SK-N-SH (cell line): ENCODE data around the gene GUCA1A. TPM values are rescaled to one million over a fixed set of nuclear protein-coding genes. Genes with fewer than 3 reads are reported as not detected.

Experiments
- CTCF ChIA-PET: fragments of 300-600, 350-600 bp; formaldehyde crosslinking; extraction: SDS; loops from one replicate; lab custom pipeline; 2021; lab: Yijun Ruan, JAX
- POLR2A ChIA-PET: fragments of 350-600 bp; sonication (Branson Sonifier 250); formaldehyde crosslinking; extraction: SDS; loops from one replicate; lab custom pipeline; 2020; ENCODE audit warnings: antibody characterized with exemption, inconsistent platforms; lab: Yijun Ruan, JAX
- DNase-seq: peaks from one replicate; pipeline ENCODE4 v3.0.0; 2012
- H2AFZ ChIP-seq: fragments of 200-600 bp; sonication (generic); 2 replicates; pipeline ENCODE4 v1.8.1; 2016; ENCODE audit warnings: antibody characterized with exemption, mild to moderate bottlenecking, low read depth
- H3F3A ChIP-seq: fragments of 200-600 bp; sonication (generic); replicated peaks from 2 replicates; pipeline ENCODE3; 2016; ENCODE audit warnings: antibody characterized with exemption, mild to moderate bottlenecking; ENCODE audit not compliant: insufficient read depth
- H3K27ac ChIP-seq, 2 experiments: fragments of 200-500 bp in 1 of 2; fragments of 200-600 bp in 1 of 2; sonication (Bioruptor generic) in 1 of 2; sonication (generic), shearing (Covaris generic) in 1 of 2; 2 replicates each; pipeline versions ENCODE4 v1.5.1 to v1.6.1; 2014 to 2016; ENCODE audit warnings: low read depth in 2 of 2, inconsistent platforms in 1 of 2, low read length in 1 of 2, mild to moderate bottlenecking in 1 of 2, mixed read lengths in 1 of 2
- H3K27me3 ChIP-seq: fragments of 200-600 bp; sonication (generic), shearing (Covaris generic); 2 replicates; pipeline ENCODE4 v1.6.1; 2016; ENCODE audit warnings: mixed run types; ENCODE audit not compliant: insufficient read depth
- H3K36me3 ChIP-seq, 2 experiments: fragments of 200-500 bp in 1 of 2; fragments of 200-600 bp in 1 of 2; sonication (Bioruptor generic) in 1 of 2; sonication (generic) in 1 of 2; replicated peaks in 1 of 2; 2 replicates each; pipeline versions ENCODE3 to v1.5.1; 2014 to 2016; ENCODE audit warnings: low read length in 1 of 2, mild to moderate bottlenecking in 1 of 2; ENCODE audit not compliant: insufficient read depth in 2 of 2, control insufficient read depth in 1 of 2
- H3K4me1 ChIP-seq, 2 experiments: fragments of 200-500 bp in 1 of 2; fragments of 200-600 bp in 1 of 2; sonication (Bioruptor generic) in 1 of 2; sonication (generic), shearing (Covaris generic) in 1 of 2; 2 replicates each; pipeline versions ENCODE4 v1.5.1 to v1.6.1; 2014 to 2016; ENCODE audit warnings: low read depth in 1 of 2, low read length in 1 of 2, mixed run types in 1 of 2; ENCODE audit not compliant: insufficient read depth in 2 of 2, control insufficient read depth in 1 of 2
- H3K4me2 ChIP-seq: fragments of 200-600 bp; sonication (generic), shearing (Covaris generic); 2 replicates; pipeline ENCODE4 v1.6.1; 2017; ENCODE audit warnings: mixed run types
- H3K4me3 ChIP-seq, 2 experiments: fragments of 200-500 bp in 1 of 2; fragments of 200-600 bp in 1 of 2; sonication (Bioruptor generic) in 1 of 2; sonication (generic), shearing (Covaris generic) in 1 of 2; 2 replicates each; pipeline versions ENCODE4 v1.5.1 to v1.8.1; 2014 to 2016; ENCODE audit warnings: low read depth in 2 of 2, inconsistent platforms in 1 of 2, low read length in 1 of 2, mild to moderate bottlenecking in 1 of 2, mixed read lengths in 1 of 2, moderate library complexity in 1 of 2
- H3K79me2 ChIP-seq: fragments of 200-600 bp; sonication (generic); 2 replicates; pipeline ENCODE4 v1.8.1; 2017; ENCODE audit warnings: mild to moderate bottlenecking; ENCODE audit not compliant: insufficient read depth
- H3K9ac ChIP-seq: fragments of 200-600 bp; sonication (generic); 2 replicates; pipeline ENCODE4 v1.6.1; 2017; ENCODE audit warnings: mixed run types
- H3K9me2 ChIP-seq: fragments of 200-600 bp; sonication (generic); 2 replicates; pipeline ENCODE4 v1.6.1; 2017; ENCODE audit warnings: mixed run types
- H3K9me3 ChIP-seq: fragments of 200-600 bp; sonication (generic); 2 replicates; pipeline ENCODE4 v1.6.1; 2017; ENCODE audit warnings: mixed run types, mild to moderate bottlenecking, moderate library complexity
- H4K20me1 ChIP-seq: fragments of 200-600 bp; sonication (generic); 2 replicates; pipeline ENCODE4 v1.6.1; 2017; ENCODE audit warnings: mild to moderate bottlenecking, mixed run types; ENCODE audit not compliant: insufficient read depth
- EP300 ChIP-seq, 2 experiments: IDR thresholded peaks; 2 replicates each; pipeline versions ENCODE4 v1.4.0 to v1.6.1; 2012; ENCODE audit warnings: borderline replicate concordance in 1 of 2, low read depth in 1 of 2, low read length in 1 of 2
- FOSL2 ChIP-seq: IDR thresholded peaks from 2 replicates; pipeline ENCODE4 v1.4.0; 2012; ENCODE audit warnings: low read depth, mild to moderate bottlenecking, moderate library complexity, borderline replicate concordance
- FOXM1 ChIP-seq: IDR thresholded peaks from 2 replicates; pipeline ENCODE4 v1.4.0; 2012; ENCODE audit warnings: low read depth, mild to moderate bottlenecking
- JUND ChIP-seq: IDR thresholded peaks from 2 replicates; pipeline ENCODE4 v1.4.0; 2012
- MAX ChIP-seq: IDR thresholded peaks from 2 replicates; pipeline ENCODE4 v1.4.0; 2012; ENCODE audit warnings: low read depth
- MEF2A ChIP-seq: IDR thresholded peaks from 2 replicates; pipeline ENCODE4 v1.4.0; 2012; ENCODE audit warnings: low read depth, borderline replicate concordance
- POLR2AphosphoS5 ChIP-seq: IDR thresholded peaks from 2 replicates; pipeline ENCODE4 v1.6.1; 2012; ENCODE audit warnings: low read depth, low read length
- RFX5 ChIP-seq: IDR thresholded peaks from 2 replicates; pipeline ENCODE4 v1.6.1; 2012; ENCODE audit warnings: mild to moderate bottlenecking, improper control_type of control experiment, low read length
- RXRA ChIP-seq: IDR thresholded peaks from 2 replicates; pipeline ENCODE4 v1.4.0; 2012; ENCODE audit warnings: low read depth, mild to moderate bottlenecking, borderline replicate concordance
- SIN3A ChIP-seq: IDR thresholded peaks from 2 replicates; pipeline ENCODE4 v1.6.1; 2012; ENCODE audit warnings: low read depth, mild to moderate bottlenecking, low read length, moderate library complexity, borderline replicate concordance
- SMC3 ChIP-seq: IDR thresholded peaks from 2 replicates; pipeline ENCODE4 v1.6.1; 2012; ENCODE audit warnings: low read depth, low read length, improper control_type of control experiment
- TCF12 ChIP-seq: IDR thresholded peaks from 2 replicates; pipeline ENCODE4 v1.4.0; 2012
- USF1 ChIP-seq: IDR thresholded peaks from 2 replicates; pipeline ENCODE4 v1.4.0; 2012; ENCODE audit warnings: low read depth, borderline replicate concordance
- WGBS: methylation state at CpG from one replicate; pipeline ENCODE4 v1.1.6; 2017; ENCODE audit warnings: low lambda C conversion rate; 5-methylcytosine and 5-hydroxymethylcytosine counted together
- polyA plus RNA-seq, 3 experiments: library from polyadenylated mRNA; depleted of rRNA; stranded (reverse); fragments of >200 nt; gene quantifications; 2 replicates each; pipeline ENCODE4 v1.2.3, GENCODE V29; 2012
- TF ChIP-seq, protein P1 (sequence below): IDR thresholded peaks from 2 replicates; pipeline ENCODE4; 2012

GUCA1A gene
- polyA plus RNA-seq, 1 of the 3 experiments (the other 2 are of a cell fraction), result 0.77 TPM

DNA sequence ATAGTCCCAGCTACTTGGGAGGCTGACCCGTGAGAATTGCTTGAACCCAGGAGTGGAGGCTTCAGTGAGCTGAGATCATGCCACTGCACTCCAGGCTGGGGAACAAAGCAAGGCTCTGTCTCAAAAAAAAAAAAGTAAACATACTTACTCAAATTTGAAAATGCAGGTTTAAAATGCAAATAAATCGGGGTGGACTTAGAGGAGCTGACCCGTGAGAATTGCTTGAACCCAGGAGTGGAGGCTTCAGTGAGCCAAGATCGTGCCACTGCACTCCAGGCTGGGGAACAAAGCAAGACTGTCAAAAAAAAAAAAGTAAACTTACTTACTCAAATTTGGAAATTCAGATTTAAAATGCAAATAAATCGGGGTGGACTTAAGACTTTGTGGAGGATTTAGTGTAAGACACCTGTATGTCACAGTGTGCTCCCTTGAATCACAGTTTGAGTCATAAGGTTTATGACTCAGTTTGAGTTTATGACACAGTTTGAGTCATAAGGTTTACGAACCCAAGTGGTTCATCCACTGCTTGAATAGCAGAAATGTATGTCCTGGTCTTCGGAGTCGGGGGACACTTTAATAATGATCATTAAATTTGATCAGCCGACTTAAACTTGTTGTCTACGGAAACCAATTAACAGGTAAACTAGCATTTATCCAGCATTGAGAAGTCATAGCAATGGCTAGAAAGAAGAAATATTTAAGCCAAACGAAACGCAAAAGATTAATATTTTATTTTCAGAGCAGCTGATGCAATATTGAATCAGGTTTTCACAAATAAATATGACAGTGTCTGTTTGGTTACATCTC, 51.3 kb downstream of the GUCA1A start:
- Histone ChIP-seq H3K4me1 (peaks cover 3 to 21% of the 10 kb centered on the region in 2 experiments), H3K27ac (peak overlapping the region in 1 of 2 experiments; percentile 85; a peak in 3 of 4 replicates), H3K27me3 (no peaks in the 10 kb centered on the region), H3K9me2 (no peaks in the 10 kb centered on the region), H3K4me3 (no peak overlapping the region), H3K9me3 (no peaks in the 10 kb centered on the region), H3K4me2 (peak overlapping the region; percentile 24), H4K20me1 (no peaks in the 10 kb centered on the region), H3K36me3 (peaks cover 3 to 7% of the 10 kb centered on the region in 2 experiments), H2AFZ (0 out of 2 replicates have a peak overlapping the region, but pooled peaks have one; percentile 7), H3F3A (peaks cover 25% of the 10 kb centered on the region), H3K9ac (peak overlapping the region; percentile 55; the same call in 1 of the 2 replicates), H3K79me2 (no peaks in the 10 kb centered on the region)
- DNase-seq, result no peak
- peak; percentile 99 for TF ChIP-seq FOSL2
- TF ChIP-seq SMC3, result no peak
- peak; percentile 80 for TF ChIP-seq TCF12
- TF ChIP-seq EP300 (IDR thresholded peaks at IDR 0.05; ENCODE audit: borderline replicate concordance in 1 of 2, low read depth in 1 of 2, low read length in 1 of 2), result peak in 1 of 2 experiments; percentile 45; a peak in 1 of 4 replicates
- peak; percentile 47; the same call in 1 of the 2 replicates for TF ChIP-seq RXRA
- TF ChIP-seq POLR2AphosphoS5, result peak; percentile 71; the same call in 1 of the 2 replicates
- TF ChIP-seq RFX5, result no peak
- TF ChIP-seq FOXM1, result no peak
- TF ChIP-seq JUND, result peak; percentile 93
- TF ChIP-seq, protein P1, sequence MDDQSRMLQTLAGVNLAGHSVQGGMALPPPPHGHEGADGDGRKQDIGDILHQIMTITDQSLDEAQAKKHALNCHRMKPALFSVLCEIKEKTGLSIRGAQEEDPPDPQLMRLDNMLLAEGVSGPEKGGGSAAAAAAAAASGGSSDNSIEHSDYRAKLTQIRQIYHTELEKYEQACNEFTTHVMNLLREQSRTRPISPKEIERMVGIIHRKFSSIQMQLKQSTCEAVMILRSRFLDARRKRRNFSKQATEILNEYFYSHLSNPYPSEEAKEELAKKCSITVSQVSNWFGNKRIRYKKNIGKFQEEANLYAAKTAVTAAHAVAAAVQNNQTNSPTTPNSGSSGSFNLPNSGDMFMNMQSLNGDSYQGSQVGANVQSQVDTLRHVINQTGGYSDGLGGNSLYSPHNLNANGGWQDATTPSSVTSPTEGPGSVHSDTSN, result peak; percentile 49; the same call in 1 of the 2 replicates
- 51% methylated on average over 12 of the region's 12 CpGs for WGBS
- ChIA-PET CTCF (interaction anchor here (1.7 to 1.9 kb wide), 2 partner anchors 9 to 323 kb away, joined by 3 to 9 read pairs; no protein-coding TSS in a partner anchor), POLR2A (no interaction called here)

- CTCF ChIA-PET, result interaction anchor here (1.7 to 1.9 kb wide), 2 partner anchors 9 to 323 kb away, joined by 3 to 9 read pairs; no protein-coding TSS in a partner anchor
- POLR2A ChIA-PET, result no interaction called here
- TF ChIP-seq POLR2AphosphoS5 (no peak), MAX (no peak), USF1 (no peak), MEF2A (no peak), SIN3A (no peak)
- Histone ChIP-seq H3K79me2 (no peaks in the 10 kb centered on the region), H3K36me3 (peaks cover 3 to 7% of the 10 kb centered on the region in 2 experiments), H3K9me3 (no peaks in the 10 kb centered on the region), H3K27ac (peak overlapping the region in 1 of 2 experiments; percentile 85; a peak in 3 of 4 replicates), H3K4me3 (no peak overlapping the region), H3K27me3 (no peaks in the 10 kb centered on the region), H3K4me2 (peak overlapping the region; percentile 24), H4K20me1 (no peaks in the 10 kb centered on the region), H3F3A (peaks cover 25% of the 10 kb centered on the region), H3K4me1 (peaks cover 3 to 21% of the 10 kb centered on the region in 2 experiments), H2AFZ (0 out of 2 replicates have a peak overlapping the region, but pooled peaks have one; percentile 7), H3K9ac (peak overlapping the region; percentile 55; the same call in 1 of the 2 replicates), H3K9me2 (no peaks in the 10 kb centered on the region)
- DNase-seq, result no peak
These were observed 51.8 kb downstream of the GUCA1A start for GRCh38 chr6:42225029-42225339.
